Brain pericyte (primary cell): ENCODE results near the gene CD40.
"Not testable (repeated sequence)": the region's sequence is repeated elsewhere in the genome, so short reads cannot be mapped to it uniquely, and the experiment has no call there.

Source experiments
- DNase-seq: peaks from one replicate; pipeline ENCODE4 v3.0.0-alpha.2; 2012; ENCODE audit warnings: low read depth, low spot score

Gene CD40

GRCh38 chr20:46117704-46118467 lies at the start of gene CD40:
Gene CD40, plus strand, starts transcription at chr20:46118314. Its CDS starts 30 bp downstream, at chr20:46118344.
- peak; percentile 13 for DNase-seq

GRCh38 chr20:46070215-46070900 lies 47.8 kb upstream of the CD40 start:
- DNase-seq, result no peak

GRCh38 chr20:46071573-46071972 lies 46.5 kb upstream of the CD40 start:
- no peak for DNase-seq

GRCh38 chr20:46073024-46073423 lies 45.1 kb upstream of the CD40 start:
- DNase-seq, result no peak

- DNase-seq, result no peak
These were observed 44.7 kb upstream of the CD40 start for GRCh38 chr20:46073443-46073842.

- DNase-seq, result no peak
These were observed 44.1 kb upstream of the CD40 start for GRCh38 chr20:46074006-46074405.

GRCh38 chr20:46076806-46077205 lies 41.3 kb upstream of the CD40 start:
- DNase-seq, result no peak

- no peak for DNase-seq
These were observed 40.3 kb upstream of the CD40 start for GRCh38 chr20:46077642-46078305.

- DNase-seq, result no peak
These were observed 39.2 kb upstream of the CD40 start for GRCh38 chr20:46078954-46079353.

GRCh38 chr20:46081074-46081473 lies 37.0 kb upstream of the CD40 start:
- DNase-seq, result no peak

- no peak for DNase-seq
These were observed 35.0 kb upstream of the CD40 start for GRCh38 chr20:46083101-46083500.

GRCh38 chr20:46083531-46084061 lies 34.5 kb upstream of the CD40 start:
- no peak for DNase-seq

- no peak for DNase-seq
These were observed 33.3 kb upstream of the CD40 start for GRCh38 chr20:46084805-46085178.

- DNase-seq, result no peak
These were observed 32.8 kb upstream of the CD40 start for GRCh38 chr20:46085179-46085851.

GRCh38 chr20:46087161-46087560 lies 31.0 kb upstream of the CD40 start:
- DNase-seq, result no peak

GRCh38 chr20:46088409-46089166 lies 29.5 kb upstream of the CD40 start:
- no peak for DNase-seq

GRCh38 chr20:46089167-46089416 lies 29.0 kb upstream of the CD40 start:
- DNase-seq, result no peak

- peak; percentile 88 for DNase-seq
These were observed 28.4 kb upstream of the CD40 start, which contains the start of gene NCOA5 for GRCh38 chr20:46089417-46090388. Gene NCOA5, minus strand, starts transcription at chr20:46089962. Its CDS starts 10,538 bp downstream, at chr20:46079424.

- DNase-seq, result not testable (repeated sequence)
These were observed 26.2 kb upstream of the CD40 start for GRCh38 chr20:46091622-46092535.
